DOHH2 (cell line): ENCODE data around the gene MYO10.

ENCODE experiments used
- CTCF ChIP-seq: fragments of 200-600 bp; sonication (generic); IDR thresholded peaks from one replicate; pipeline ENCODE4 v1.5.1; 2014; ENCODE audit warnings: antibody characterized with exemption, mild to moderate bottlenecking, low read depth, low read length; ENCODE audit not compliant: poor library complexity, severe bottlenecking
- EZH2phosphoT487 ChIP-seq: fragments of 200-600 bp; sonication (generic); IDR thresholded peaks from 2 replicates; pipeline ENCODE4 v1.6.1; 2017; ENCODE audit warnings: borderline replicate concordance, mild to moderate bottlenecking, antibody characterized with exemption, low read length, moderate library complexity, mixed read lengths

- TF ChIP-seq CTCF (no peak), EZH2phosphoT487 (no peak)
Observed at GRCh38 chr5:16863469-16863946, 72.6 kb downstream of the MYO10 start.
